Measurements from ENCODE around the gene GNPDA2. TPM values are rescaled to one million over a fixed set of nuclear protein-coding genes. Genes with fewer than 3 reads are reported as not detected.

The GNPDA2 gene
- total RNA-seq, 1 donor = 17.3 TPM

GRCh38 chr4:44701037-44701436 is 25.3 kb downstream of the GNPDA2 start:
- H3K4me3 ChIP-seq (ENCODE audit: low read depth, low read length) = no peak overlapping the region
- no peak for TF ChIP-seq CTCF (IDR thresholded peaks at IDR 0.05; ENCODE audit: insufficient read depth, low read depth, low read length)
- DNase-seq (ENCODE audit: low read depth) = no peak

- DNase-seq (ENCODE audit: low read depth) = no peak
- no peak overlapping the region for H3K4me3 ChIP-seq (ENCODE audit: low read depth, low read length)
- TF ChIP-seq CTCF (IDR thresholded peaks at IDR 0.05; ENCODE audit: insufficient read depth, low read depth, low read length) = no peak
Measured at GRCh38 chr4:44700427-44700826, 25.9 kb downstream of the GNPDA2 start.

GRCh38 chr4:44684648-44685047 is 41.7 kb downstream of the GNPDA2 start:
- TF ChIP-seq CTCF (IDR thresholded peaks at IDR 0.05; ENCODE audit: insufficient read depth, low read depth, low read length) = no peak
- no peak overlapping the region for H3K4me3 ChIP-seq (ENCODE audit: low read depth, low read length)
- no peak for DNase-seq (ENCODE audit: low read depth)

- DNase-seq (ENCODE audit: low read depth) = no peak
- H3K4me3 ChIP-seq (ENCODE audit: low read depth, low read length) = peak overlapping the region; percentile 96
- no peak for TF ChIP-seq CTCF (IDR thresholded peaks at IDR 0.05; ENCODE audit: insufficient read depth, low read depth, low read length)
Measured at GRCh38 chr4:44679060-44679459, 47.3 kb downstream of the GNPDA2 start.

- peak; percentile 88 for DNase-seq (ENCODE audit: low read depth)
- no peak for TF ChIP-seq CTCF (IDR thresholded peaks at IDR 0.05; ENCODE audit: insufficient read depth, low read depth, low read length)
- H3K4me3 ChIP-seq (ENCODE audit: low read depth, low read length) = peak within 1 kb of the TSS; percentile 96
Measured at GRCh38 chr4:44678094-44679041, 48.0 kb downstream of the GNPDA2 start, which contains the start of gene GUF1. TSS of gene GUF1 (plus strand) at chr4:44678420. CDS start at chr4:44678623, 203 bp downstream.

- TF ChIP-seq CTCF (IDR thresholded peaks at IDR 0.05; ENCODE audit: insufficient read depth, low read depth, low read length) = no peak
- H3K4me3 ChIP-seq (ENCODE audit: low read depth, low read length) = no peak overlapping the region
- DNase-seq (ENCODE audit: low read depth) = no peak
Measured at GRCh38 chr4:44675366-44675765, 51.0 kb downstream of the GNPDA2 start.
